ENCODE results near the gene FICD.
"Not testable (repeated sequence)": the region's sequence is repeated elsewhere in the genome, so short reads cannot be mapped to it uniquely, and the experiment has no call there.

FICD gene

GRCh38 chr12:108514973-108515814 lies at the start of gene FICD:
Gene FICD (plus strand): TSS chr12:108515277. CDS start chr12:108516973, 1,696 bp downstream.
- DNase-seq (ENCODE audit: low spot score) = peak; percentile 100

- DNase-seq (ENCODE audit: low spot score) = no peak
Observed at GRCh38 chr12:108465417-108465816, 49.7 kb upstream of the FICD start.

DNA sequence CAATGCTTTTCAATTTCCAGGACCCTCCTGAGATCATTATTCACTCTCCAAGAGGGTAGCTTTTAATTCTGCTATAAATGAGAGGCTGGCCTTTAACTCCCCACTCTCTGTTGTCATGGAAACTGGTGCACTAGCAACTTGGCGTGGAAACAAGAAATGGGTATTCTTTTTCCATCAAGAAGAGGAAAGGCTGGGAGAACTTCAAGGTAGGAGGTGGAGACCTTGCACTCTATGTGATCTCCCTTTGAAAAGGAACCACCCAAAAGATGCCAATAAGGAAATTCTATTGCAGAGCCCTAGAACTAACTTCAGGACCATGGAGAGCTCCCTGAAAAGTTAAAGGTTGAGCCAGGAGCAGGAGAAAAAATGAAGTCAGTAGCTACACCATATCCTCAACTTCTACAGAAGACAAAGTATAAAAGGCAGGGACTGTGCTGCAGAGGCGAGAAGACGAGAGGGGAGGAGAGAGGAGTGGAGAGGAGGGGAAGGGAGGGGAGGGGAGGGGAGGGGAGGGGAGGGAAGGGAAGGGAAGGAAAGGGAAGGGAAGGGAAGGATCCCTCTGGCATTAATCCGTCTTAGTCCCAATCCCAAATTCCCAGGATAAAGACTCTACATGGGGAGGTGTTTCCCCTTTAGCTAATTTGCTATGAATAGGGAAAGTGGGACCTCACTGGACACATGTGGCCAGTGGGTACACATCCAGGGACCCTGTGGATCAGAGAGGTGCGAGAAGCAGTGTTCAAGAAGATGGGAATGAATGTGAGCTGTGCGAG lies 46.7 kb upstream of the FICD start:
- DNase-seq (ENCODE audit: low spot score) = no peak

DNA sequence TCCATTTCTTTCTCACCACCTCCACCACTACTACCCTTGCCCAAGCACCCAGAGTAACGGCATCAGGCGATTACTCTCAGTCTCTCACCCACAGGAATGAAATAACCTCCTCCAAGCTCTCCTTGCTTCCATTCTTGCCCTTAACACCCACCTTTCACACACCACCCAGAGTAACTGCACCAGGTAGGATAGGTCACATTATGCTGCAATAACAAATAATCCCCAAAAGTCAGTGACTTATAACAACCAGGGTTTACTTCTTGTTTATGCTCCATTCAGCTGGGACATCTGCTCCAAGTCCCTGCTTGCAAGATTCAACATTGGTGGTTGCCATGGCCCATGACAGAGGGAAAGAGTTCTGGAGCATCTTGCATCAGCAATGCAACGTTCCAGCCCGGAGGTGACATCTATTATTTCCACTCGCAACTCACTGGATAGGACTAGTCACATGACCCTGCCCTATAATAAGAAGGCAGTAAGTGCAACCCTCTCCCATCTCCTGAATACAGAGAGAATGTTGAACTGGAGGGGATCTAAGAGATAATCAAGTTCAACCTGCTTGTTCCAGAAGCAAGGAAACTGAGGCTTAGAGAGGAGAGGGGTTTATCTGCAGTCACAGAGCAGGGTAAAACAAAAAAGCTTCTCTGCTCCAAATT lies 41.5 kb upstream of the FICD start:
- no peak for DNase-seq (ENCODE audit: low spot score)

DNA sequence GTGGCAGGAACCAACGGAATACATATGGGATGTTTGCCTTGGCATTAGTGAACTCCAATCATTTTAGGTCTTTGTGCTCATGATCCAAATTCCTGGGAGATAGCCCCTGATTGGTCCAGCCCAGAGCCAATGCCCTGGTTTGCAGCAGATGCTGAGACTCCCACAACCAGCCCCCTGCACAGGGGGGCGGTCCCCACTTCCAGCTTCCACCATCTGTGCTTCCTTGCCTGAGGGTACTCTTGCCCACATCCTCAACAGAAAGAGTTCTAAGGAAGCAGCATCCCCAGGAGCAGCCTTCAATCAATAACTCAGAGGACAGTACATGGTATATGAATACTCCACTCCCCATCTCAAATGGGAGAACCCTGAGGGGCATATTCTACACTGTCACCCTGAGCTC lies 39.7 kb upstream of the FICD start:
- peak; percentile 35 for DNase-seq (ENCODE audit: low spot score)

DNA sequence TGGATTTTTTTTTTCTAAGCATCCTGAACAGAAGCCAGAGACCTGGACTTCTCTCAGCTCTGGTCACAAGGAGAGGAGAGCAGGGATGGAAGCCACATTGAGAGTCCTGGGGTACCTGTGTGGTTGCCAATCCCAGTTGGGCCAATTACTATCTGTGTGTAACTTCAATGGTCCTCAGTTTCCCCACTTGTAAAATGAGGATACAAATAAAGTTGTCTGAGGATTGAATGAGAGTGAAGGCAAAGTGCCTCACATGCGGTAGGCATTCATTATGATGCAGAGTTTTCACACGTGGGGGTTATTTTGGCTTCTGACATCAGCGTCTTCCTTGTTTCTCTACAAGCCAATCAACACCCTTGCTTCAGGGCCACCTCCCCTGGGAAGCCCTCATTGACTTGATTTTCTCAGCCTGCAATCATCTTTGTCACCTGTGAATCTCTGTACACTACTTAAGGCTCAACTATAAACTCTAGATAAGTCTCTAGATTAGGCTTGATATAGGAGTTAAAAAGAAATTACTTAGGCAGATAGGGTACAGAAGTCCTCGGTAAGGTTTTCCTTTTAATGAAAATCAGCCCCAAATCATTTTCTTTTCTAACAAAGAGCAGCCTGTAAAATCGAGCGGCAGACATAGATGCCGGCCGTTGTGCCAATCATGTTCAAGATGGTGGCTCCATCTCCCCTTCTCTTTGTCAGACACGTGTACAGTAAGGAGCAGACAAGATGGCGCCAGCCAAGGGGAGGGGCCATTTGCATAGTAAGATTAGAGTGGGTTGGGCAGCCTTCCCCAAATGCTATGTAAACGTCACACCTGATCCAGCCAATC lies 37.8 kb upstream of the FICD start:
- DNase-seq (ENCODE audit: low spot score) = no peak

GRCh38 chr12:108477881-108478259 lies 37.2 kb upstream of the FICD start:
- DNase-seq (ENCODE audit: low spot score) = no peak

- no peak for DNase-seq (ENCODE audit: low spot score)
Observed at GRCh38 chr12:108478611-108479206, 36.4 kb upstream of the FICD start.

GRCh38 chr12:108479364-108480070 lies 35.6 kb upstream of the FICD start:
- no peak for DNase-seq (ENCODE audit: low spot score)

DNA sequence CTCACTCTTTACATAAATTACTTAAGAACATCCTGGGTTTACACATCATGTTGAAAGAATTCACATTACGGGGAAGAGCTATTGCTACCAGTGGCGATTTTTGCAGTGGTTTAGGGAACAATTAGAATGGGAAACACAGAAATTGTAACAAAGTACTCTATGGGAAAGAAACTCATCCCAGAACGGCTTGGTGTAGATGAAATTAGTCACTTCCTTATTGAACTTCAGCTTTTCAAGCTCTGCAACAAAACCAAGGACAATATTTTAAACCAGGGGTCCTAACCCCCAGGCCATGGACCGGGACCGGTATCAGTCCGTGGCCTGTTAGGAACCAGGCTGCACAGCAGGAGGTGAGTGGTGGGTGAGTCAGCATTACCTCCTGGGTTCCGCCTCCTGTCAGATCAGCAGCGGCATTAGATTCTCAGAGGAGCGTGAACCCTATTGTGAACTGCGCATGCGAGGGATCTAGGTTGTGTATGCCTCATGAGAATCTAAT lies 32.3 kb upstream of the FICD start:
- DNase-seq (ENCODE audit: low spot score) = no peak

- peak; percentile 21 for DNase-seq (ENCODE audit: low spot score)
Observed at GRCh38 chr12:108483213-108484059, 31.6 kb upstream of the FICD start.

DNA sequence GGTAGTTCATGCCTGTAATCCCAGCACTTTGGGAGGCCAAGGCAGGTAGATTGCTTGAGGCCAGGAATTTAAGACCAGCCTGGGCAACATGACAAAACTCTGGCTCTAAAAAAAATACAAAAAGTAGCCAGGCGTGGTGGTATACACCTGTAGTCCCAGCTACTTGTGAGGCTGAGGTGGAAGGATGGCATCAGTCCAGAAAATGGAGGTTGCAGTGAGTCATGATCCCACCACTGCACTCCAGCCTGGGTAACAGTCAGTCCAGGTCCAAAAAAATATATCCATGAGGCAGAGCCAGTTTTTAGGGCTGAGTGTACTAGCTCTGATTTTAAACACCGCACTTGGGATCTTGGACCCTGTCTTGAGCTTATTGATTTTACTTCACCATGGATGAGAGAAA lies 30.6 kb upstream of the FICD start:
- no peak for DNase-seq (ENCODE audit: low spot score)

DNA sequence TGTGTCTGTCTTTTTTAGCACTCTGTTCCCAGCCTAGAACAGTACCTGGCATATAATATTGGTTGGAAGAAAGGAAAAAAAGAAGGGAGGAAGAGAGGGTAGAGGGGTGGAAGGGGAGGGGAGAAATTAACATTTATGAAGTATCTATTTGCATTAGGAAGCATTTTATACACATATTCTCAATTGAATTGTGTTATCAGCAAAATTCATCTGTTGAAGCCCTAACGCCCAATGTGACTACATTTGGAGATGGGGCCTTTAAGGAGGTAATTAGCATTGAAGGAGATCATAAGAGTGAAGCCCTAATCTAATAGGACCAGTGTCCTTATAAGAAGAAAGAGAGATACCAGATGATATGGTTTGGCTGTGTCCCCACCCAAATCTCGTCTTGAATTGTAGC lies 30.2 kb upstream of the FICD start:
- no peak for DNase-seq (ENCODE audit: low spot score)

DNA sequence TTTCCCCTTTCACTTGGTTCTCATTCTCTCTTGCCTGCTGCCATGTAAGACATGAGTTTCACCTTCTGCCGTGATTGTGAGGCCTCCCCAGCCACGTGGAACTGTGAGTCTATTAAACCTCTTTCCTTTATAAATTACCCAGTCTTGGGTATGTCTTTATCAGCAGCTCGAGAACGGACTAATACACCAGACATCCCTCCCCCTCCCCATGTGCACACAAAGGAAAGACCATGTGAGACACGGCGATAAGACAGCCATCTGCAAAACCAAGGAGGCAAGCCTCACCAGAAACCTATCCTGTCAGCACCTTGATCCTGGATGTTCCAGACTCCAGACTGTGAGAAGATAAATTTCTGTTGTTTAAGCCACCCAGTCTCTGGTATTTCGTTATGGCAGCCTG lies 29.7 kb upstream of the FICD start:
- not testable (repeated sequence) for DNase-seq (ENCODE audit: low spot score)

DNA sequence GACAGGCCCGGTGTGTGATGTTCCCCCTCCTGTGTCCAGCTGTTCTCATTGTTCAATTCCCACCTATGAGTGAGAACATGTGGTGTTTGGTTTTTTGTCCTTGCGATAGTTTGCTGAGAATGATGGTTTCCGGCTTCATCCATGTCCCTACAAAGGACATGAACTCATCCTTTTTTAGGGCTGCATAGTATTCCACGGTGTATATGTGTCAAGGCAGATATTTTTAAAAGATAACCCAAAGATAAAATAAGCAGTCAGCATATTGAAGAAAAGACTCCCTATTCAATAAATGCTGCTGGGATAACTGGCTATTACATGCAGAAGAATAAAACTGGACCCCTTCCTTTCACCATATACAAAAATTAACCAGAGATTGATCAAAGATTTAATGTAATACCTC lies 28.0 kb upstream of the FICD start:
- not testable (repeated sequence) for DNase-seq (ENCODE audit: low spot score)

DNA sequence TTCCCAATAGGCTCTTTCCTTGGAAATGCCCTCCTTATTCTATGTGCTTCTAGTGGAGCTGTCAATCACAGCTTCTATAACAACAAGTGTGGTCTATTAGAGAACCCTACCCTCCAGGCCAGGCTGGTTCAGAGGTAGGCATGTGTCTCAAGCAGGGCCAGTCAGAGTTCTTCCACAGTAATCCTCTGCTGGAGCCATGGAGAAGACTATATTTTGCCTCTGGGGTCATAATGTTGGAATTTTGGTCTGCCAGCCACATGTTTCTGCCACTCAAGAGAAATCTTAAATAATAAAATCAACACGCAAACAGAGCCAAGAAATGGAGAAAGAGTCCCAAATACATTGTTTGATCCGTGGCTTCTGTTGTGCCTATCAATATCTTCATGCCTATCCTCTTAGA lies 23.8 kb upstream of the FICD start:
- DNase-seq (ENCODE audit: low spot score) = no peak

DNA sequence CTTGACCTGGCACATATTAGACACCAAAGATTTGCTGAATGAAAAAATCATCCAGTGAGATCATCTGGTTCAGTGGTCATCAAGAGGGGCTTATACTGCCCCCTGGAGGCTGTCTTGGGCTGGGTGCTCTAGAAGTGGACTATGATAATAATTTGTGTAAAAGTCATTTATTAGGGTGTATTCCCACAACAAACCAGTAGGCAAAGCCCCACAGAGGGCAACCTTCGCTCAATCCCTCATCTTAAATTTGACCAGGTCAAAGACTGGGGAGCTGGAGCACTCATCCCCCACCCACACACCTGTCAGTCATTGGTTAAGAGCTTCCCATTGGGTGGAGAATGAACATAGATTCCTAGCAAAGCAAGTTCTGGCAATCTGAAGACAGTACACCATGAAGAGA lies 20.0 kb upstream of the FICD start:
- DNase-seq (ENCODE audit: low spot score) = no peak

- DNase-seq (ENCODE audit: low spot score) = no peak
Observed at GRCh38 chr12:108495823-108496579, 19.1 kb upstream of the FICD start.

GRCh38 chr12:108498136-108498535 lies 16.9 kb upstream of the FICD start:
- no peak for DNase-seq (ENCODE audit: low spot score)
